ENCODE results near the gene ZFYVE28.

Gene ZFYVE28

GRCh38 chr4:2274320-2275043, 144.0 kb downstream of the ZFYVE28 start:
- DNase-seq (ENCODE audit: low read depth): no peak
- TF ChIP-seq CTCF (IDR thresholded peaks at IDR 0.05; ENCODE audit: low read length, missing control alignments): no peak
- H3K4me3 ChIP-seq (replicated peaks; ENCODE audit: low read depth, low read length): no peak overlapping the region

- no peak for DNase-seq (ENCODE audit: low read depth)
- TF ChIP-seq CTCF (IDR thresholded peaks at IDR 0.05; ENCODE audit: low read length, missing control alignments): no peak
- H3K4me3 ChIP-seq (replicated peaks; ENCODE audit: low read depth, low read length): no peak overlapping the region
These were observed 144.7 kb downstream of the ZFYVE28 start for GRCh38 chr4:2273657-2274319.

GRCh38 chr4:2273221-2273620, 145.2 kb downstream of the ZFYVE28 start:
- DNase-seq (ENCODE audit: low read depth): no peak
- no peak overlapping the region for H3K4me3 ChIP-seq (replicated peaks; ENCODE audit: low read depth, low read length)
- no peak for TF ChIP-seq CTCF (IDR thresholded peaks at IDR 0.05; ENCODE audit: low read length, missing control alignments)

- H3K4me3 ChIP-seq (replicated peaks; ENCODE audit: low read depth, low read length): no peak overlapping the region
- no peak for DNase-seq (ENCODE audit: low read depth)
- no peak for TF ChIP-seq CTCF (IDR thresholded peaks at IDR 0.05; ENCODE audit: low read length, missing control alignments)
These were observed 145.7 kb downstream of the ZFYVE28 start for GRCh38 chr4:2272828-2273120.

GRCh38 chr4:2272026-2272827, 146.2 kb downstream of the ZFYVE28 start:
- no peak for TF ChIP-seq CTCF (IDR thresholded peaks at IDR 0.05; ENCODE audit: low read length, missing control alignments)
- DNase-seq (ENCODE audit: low read depth): no peak
- H3K4me3 ChIP-seq (replicated peaks; ENCODE audit: low read depth, low read length): no peak overlapping the region

- no peak for TF ChIP-seq CTCF (IDR thresholded peaks at IDR 0.05; ENCODE audit: low read length, missing control alignments)
- no peak overlapping the region for H3K4me3 ChIP-seq (replicated peaks; ENCODE audit: low read depth, low read length)
- DNase-seq (ENCODE audit: low read depth): no peak
These were observed 147.0 kb downstream of the ZFYVE28 start for GRCh38 chr4:2271279-2272025.
